Liver (tissue), 9 donors: ENCODE results near the gene SERPINA5. TPM values are rescaled to one million over a fixed set of nuclear protein-coding genes. Genes with fewer than 3 reads are reported as not detected.

Experiments used
- DNase-seq: peaks from one replicate; pipeline ENCODE4 v3.0.0-alpha.2; 2017; ENCODE audit warnings: low spot score
- H3K27ac ChIP-seq, 2 donors: one replicate each; pipeline ENCODE4 v1.7.0; 2013; ENCODE audit warnings: inconsistent platforms in 2 of 2, low read length in 2 of 2, control low read depth in 1 of 2, low read depth in 1 of 2, mild to moderate bottlenecking in 1 of 2
- H3K27me3 ChIP-seq, 4 donors: one replicate each; pipeline versions ENCODE4 v1.6.1 to v1.7.0; 2013; ENCODE audit warnings: low read length in 3 of 4, inconsistent platforms in 1 of 4, mild to moderate bottlenecking in 1 of 4, moderate library complexity in 1 of 4; ENCODE audit not compliant: control insufficient read depth in 4 of 4, insufficient read depth in 4 of 4
- H3K36me3 ChIP-seq, 4 donors: one replicate each; pipeline versions ENCODE4 v1.6.1 to v1.7.0; 2013; ENCODE audit warnings: low read length in 3 of 4, mild to moderate bottlenecking in 3 of 4, low read depth in 1 of 4, moderate library complexity in 1 of 4; ENCODE audit not compliant: control insufficient read depth in 4 of 4, insufficient read depth in 3 of 4
- H3K4me1 ChIP-seq, 4 donors: one replicate each; pipeline versions ENCODE4 v1.6.1 to v1.7.0; 2013; ENCODE audit warnings: low read length in 3 of 4, mild to moderate bottlenecking in 3 of 4, moderate library complexity in 1 of 4; ENCODE audit not compliant: control insufficient read depth in 4 of 4, insufficient read depth in 4 of 4
- H3K4me3 ChIP-seq, 3 donors: one replicate each; pipeline versions ENCODE4 v1.6.1 to v1.7.0; 2013; ENCODE audit warnings: low read length in 3 of 3, control low read depth in 1 of 3, low read depth in 1 of 3, mild to moderate bottlenecking in 1 of 3
- H3K9ac ChIP-seq, 2 donors: one replicate each; pipeline ENCODE4 v1.7.0; 2013; ENCODE audit warnings: low read length in 2 of 2, mild to moderate bottlenecking in 2 of 2, moderate library complexity in 2 of 2, control low read depth in 1 of 2, low read depth in 1 of 2
- H3K9me3 ChIP-seq, 4 donors: one replicate each; pipeline versions ENCODE4 v1.6.1 to v1.7.0; 2013; ENCODE audit warnings: low read length in 3 of 4; ENCODE audit not compliant: control insufficient read depth in 4 of 4
- ATF3 ChIP-seq: IDR thresholded peaks from 2 replicates; pipeline ENCODE4 v1.6.1; 2016; ENCODE audit warnings: antibody characterized with exemption
- CTCF ChIP-seq: fragments of 150-350 bp; IDR thresholded peaks from 2 replicates; pipeline ENCODE4 v1.5.1; 2017; ENCODE audit warnings: improper control_type of control experiment, low read depth, low read length; ENCODE audit not compliant: missing input control
- EGR1 ChIP-seq, 2 donors: IDR thresholded peaks; 2 replicates each; pipeline ENCODE4 v1.6.1; 2016 to 2018; ENCODE audit warnings: antibody characterized with exemption in 2 of 2, low read depth in 2 of 2
- FOXA1 ChIP-seq: IDR thresholded peaks from 2 replicates; pipeline ENCODE4 v1.6.1; 2016; ENCODE audit warnings: antibody characterized with exemption
- FOXA2 ChIP-seq: IDR thresholded peaks from 2 replicates; pipeline ENCODE4 v1.6.1; 2016; ENCODE audit warnings: antibody characterized with exemption
- GABPA ChIP-seq, 2 donors: IDR thresholded peaks in 1 of 2; conservative IDR thresholded peaks in 1 of 2; 2 replicates each; pipeline ENCODE4 v1.6.1; 2016; ENCODE audit warnings: antibody characterized with exemption in 2 of 2, mild to moderate bottlenecking in 1 of 2, moderate library complexity in 1 of 2
- HNF4G ChIP-seq: IDR thresholded peaks from 2 replicates; pipeline ENCODE4 v1.6.1; 2016; ENCODE audit warnings: antibody characterized with exemption
- JUND ChIP-seq, 2 donors: IDR thresholded peaks; 2 replicates each; pipeline ENCODE4 v1.6.1; 2016; ENCODE audit warnings: antibody characterized with exemption in 2 of 2
- MAX ChIP-seq: IDR thresholded peaks from 2 replicates; pipeline ENCODE4 v1.6.1; 2016; ENCODE audit warnings: antibody characterized with exemption
- NR2F2 ChIP-seq: IDR thresholded peaks from 2 replicates; pipeline ENCODE4 v1.6.1; 2016; ENCODE audit warnings: antibody characterized with exemption
- RAD21 ChIP-seq, 2 donors: IDR thresholded peaks; 2 replicates each; pipeline ENCODE4 v1.6.1; 2016; ENCODE audit warnings: antibody characterized with exemption in 2 of 2, mild to moderate bottlenecking in 2 of 2
- REST ChIP-seq: IDR thresholded peaks from 2 replicates; pipeline ENCODE4 v1.6.1; 2016; ENCODE audit warnings: antibody characterized with exemption, mild to moderate bottlenecking
- RXRA ChIP-seq, 2 donors: IDR thresholded peaks; 2 replicates each; pipeline ENCODE4 v1.6.1; 2017 to 2018; ENCODE audit warnings: antibody characterized with exemption in 2 of 2, mild to moderate bottlenecking in 1 of 2
- SP1 ChIP-seq: IDR thresholded peaks from 2 replicates; pipeline ENCODE4 v1.6.1; 2018; ENCODE audit warnings: antibody characterized with exemption, mild to moderate bottlenecking
- TAF1 ChIP-seq: conservative IDR thresholded peaks from 2 replicates; pipeline ENCODE4 v1.6.1; 2016; ENCODE audit warnings: antibody characterized with exemption, mild to moderate bottlenecking
- YY1 ChIP-seq: IDR thresholded peaks from 2 replicates; pipeline ENCODE4 v1.6.1; 2016; ENCODE audit warnings: antibody characterized with exemption, mild to moderate bottlenecking
- ZBTB33 ChIP-seq: IDR thresholded peaks from 2 replicates; pipeline ENCODE4 v1.6.1; 2016; ENCODE audit warnings: antibody characterized with exemption
- WGBS: extraction: QIAGEN DNeasy Blood & Tissue Kit; methylation state at CpG from one replicate; pipeline ENCODE4 v1.1.7; 2013; 5-methylcytosine and 5-hydroxymethylcytosine counted together
- polyA plus RNA-seq, 2 donors: library from polyadenylated mRNA; stranded (reverse) in 1 of 2; unstranded in 1 of 2; fragments of 200-250 nt in 1 of 2; fragments of >200 nt in 1 of 2; fragmentation: Nextera tagmentation in 1 of 2; extraction: Ambion mirVana in 1 of 2; gene quantifications; one replicate each; pipeline versions ENCODE4 v1.2.1 to v1.2.3, GENCODE V29; 2013 to 2015
- total RNA-seq, 2 donors: library from RNA; depleted of rRNA; stranded (reverse); fragments of >200 nt; gene quantifications; one replicate each; pipeline ENCODE4 v1.2.3, GENCODE V29; 2014
- donor health status: healthy.
- donor health status: healthy.
- donor health status: healthy.
- donor health status: healthy.
- donor health status: healthy.

The SERPINA5 gene
- total and polyA plus RNA-seq, 4 donors: 37.0 to 250 (median 84.0) TPM

GRCh38 chr14:94532447-94532846 is 48.8 kb upstream of the SERPINA5 start:
- H3K27me3 ChIP-seq: no peaks in the 10 kb centered on the region
- H3K4me1 ChIP-seq: no peaks in the 10 kb centered on the region
- H3K4me3 ChIP-seq: no peak overlapping the region
- no peak for DNase-seq
- H3K27ac ChIP-seq: no peak overlapping the region
- TF ChIP-seq RXRA (IDR thresholded peaks at IDR 0.05) (no peak), ATF3 (no peak)
- H3K9me3 ChIP-seq: no peaks in the 10 kb centered on the region
- H3K36me3 ChIP-seq: no peaks in the 10 kb centered on the region
- H3K9ac ChIP-seq: no peak overlapping the region
- WGBS: 71% methylated on average over 2 of the region's 2 CpGs

- 82% methylated on average over 3 of the region's 3 CpGs for WGBS
- Histone ChIP-seq H3K27ac (no peak overlapping the region), H3K4me1 (peaks cover 0 to 6% (median 0%) of the 10 kb centered on the region in 4 donors), H3K4me3 (no peak overlapping the region), H3K9me3 (no peaks in the 10 kb centered on the region), H3K27me3 (no peaks in the 10 kb centered on the region), H3K36me3 (no peaks in the 10 kb centered on the region), H3K9ac (no peak overlapping the region)
- no peak for DNase-seq
- TF ChIP-seq GABPA (IDR thresholded peaks at IDR 0.05 in 1 of 2, conservative IDR thresholded peaks at IDR 0.05 in 1 of 2): no peak
- TF ChIP-seq RXRA (IDR thresholded peaks at IDR 0.05): no peak
- no peak for TF ChIP-seq ZBTB33
- TF ChIP-seq YY1: no peak
- no peak for TF ChIP-seq JUND (IDR thresholded peaks at IDR 0.05)
- no peak for TF ChIP-seq EGR1 (IDR thresholded peaks at IDR 0.05; ENCODE audit: low read depth in 2 of 2)
- TF ChIP-seq CTCF: no peak
- TF ChIP-seq FOXA1: no peak
- no peak for TF ChIP-seq FOXA2
- TF ChIP-seq ATF3: no peak
- no peak for TF ChIP-seq SP1
- no peak for TF ChIP-seq NR2F2
- no peak for TF ChIP-seq RAD21 (IDR thresholded peaks at IDR 0.05)
- TF ChIP-seq HNF4G: no peak
- TF ChIP-seq REST: no peak
- TF ChIP-seq TAF1: no peak
- TF ChIP-seq MAX: no peak
These were observed 45.7 kb upstream of the SERPINA5 start for GRCh38 chr14:94535506-94535905.
